Upper lobe of left lung (tissue), 6 donors: ENCODE measurements around the gene PXN. TPM values are rescaled to one million over a fixed set of nuclear protein-coding genes. Genes with fewer than 3 reads are reported as not detected.

ENCODE experiments used
- ATAC-seq, 2 donors: fragments of 200-7000 bp; cut with Tn5 transposase; one replicate each; pipeline ENCODE4 v1.9.1; 2022; ENCODE audit warnings: mild to moderate bottlenecking in 2 of 2, moderate library complexity in 2 of 2; ENCODE audit not compliant: low FRiP score in 2 of 2
- DNase-seq, 2 donors: peaks; one replicate each; pipeline ENCODE4 v3.0.0-alpha.2; 2019 to 2020
- H3K27ac ChIP-seq, 4 donors: fragments of 200-600 bp; sonication (generic); one replicate each; pipeline ENCODE4 v1.5.1; 2016 to 2019
- H3K27me3 ChIP-seq, 4 donors: fragments of 200-600 bp; sonication (generic); one replicate each; pipeline ENCODE4 v1.5.1; 2017 to 2019
- H3K36me3 ChIP-seq, 4 donors: fragments of 200-600 bp; sonication (generic); one replicate each; pipeline ENCODE4 v1.5.1; 2016 to 2019
- H3K4me1 ChIP-seq, 4 donors: fragments of 200-600 bp; sonication (generic); one replicate each; pipeline ENCODE4 v1.5.1; 2018 to 2019
- H3K4me3 ChIP-seq, 4 donors: fragments of 200-600 bp; sonication (generic); one replicate each; pipeline ENCODE4 v1.5.1; 2017 to 2019; ENCODE audit warnings: mild to moderate bottlenecking in 2 of 4, moderate library complexity in 1 of 4
- H3K9me3 ChIP-seq, 4 donors: fragments of 200-600 bp; sonication (generic); one replicate each; pipeline ENCODE4 v1.5.1; 2018 to 2019
- CTCF ChIP-seq, 6 experiments: fragments of 450-650 bp in 4 of 6; fragments of 200-600 bp in 2 of 6; sonication (generic) in 2 of 6; IDR thresholded peaks; one replicate each; pipeline ENCODE4 v1.5.1; 2016 to 2019; ENCODE audit warnings: antibody characterized with exemption in 6 of 6
- EP300 ChIP-seq, 4 donors: sonication (generic); formaldehyde crosslinking; IDR thresholded peaks; one replicate each; pipeline ENCODE4 v1.5.1; 2017; ENCODE audit warnings: antibody characterized with exemption in 4 of 4, control low read depth in 2 of 4
- POLR2A ChIP-seq, 4 donors: fragments of 450-650 bp; IDR thresholded peaks; one replicate each; pipeline ENCODE4 v1.5.1; 2016 to 2017; ENCODE audit warnings: antibody characterized with exemption in 4 of 4, mild to moderate bottlenecking in 2 of 4
- POLR2AphosphoS5 ChIP-seq, 2 donors: sonication (generic); formaldehyde crosslinking; IDR thresholded peaks; one replicate each; pipeline ENCODE4 v1.5.1; 2017; ENCODE audit warnings: antibody characterized with exemption in 2 of 2
- WGBS, 2 donors: methylation state at CpG; one replicate each; pipeline ENCODE4 v1.1.5; 2017 to 2018; 5-methylcytosine and 5-hydroxymethylcytosine counted together
- total RNA-seq, 6 donors: library from RNA; depleted of rRNA in 4 of 6; stranded (reverse); fragments of >200 nt in 4 of 6; gene quantifications; one replicate each; pipeline versions ENCODE4 v1.1.0 to v1.2.1, GENCODE V29; 2016 to 2021
- donor health status: DM: no; HTN: no; CAD: no; lungs with moderate emphysema.
- donor health status: DM: no; HTN: yes; CAD: no; lungs with severe emphysema.

Gene PXN
- total RNA-seq, 6 donors from 2014 or later = 67.8 to 210 (median 116) TPM

- Histone ChIP-seq H3K9me3 (no peaks in the 10 kb centered on the region), H3K27me3 (no peaks in the 10 kb centered on the region), H3K4me3 (peak overlapping the region in 1 of 4 donors; percentile 16), H3K4me1 (peaks cover 95 to 100% (median 97%) of the 10 kb centered on the region in 4 donors), H3K36me3 (peaks cover 0 to 11% (median 0%) of the 10 kb centered on the region in 4 donors), H3K27ac (peak overlapping the region; percentile 91 to 93 (median 92))
- DNase-seq (peak in 1 of 2 donors; percentile 79), ATAC-seq (peak in 1 of 2 donors; percentile 0)
- TF ChIP-seq CTCF (IDR thresholded peaks at IDR 0.05) (no peak), POLR2AphosphoS5 (IDR thresholded peaks at IDR 0.05) (no peak), EP300 (IDR thresholded peaks at IDR 0.05) (no peak), POLR2A (IDR thresholded peaks at IDR 0.05) (no peak)
- 36 to 48% methylated on average over 11 to 12 of the region's 12 CpGs for WGBS, 2 donors
Measured at GRCh38 chr12:120229487-120230325, 35.8 kb downstream of the PXN start.

- H3K9me3 ChIP-seq = no peaks in the 10 kb centered on the region
- H3K4me3 ChIP-seq = peak overlapping the region in 1 of 4 donors; percentile 20
- peaks cover 94 to 99% (median 97%) of the 10 kb centered on the region in 4 donors for H3K4me1 ChIP-seq
- no peak for TF ChIP-seq EP300 (IDR thresholded peaks at IDR 0.05)
- no peak for TF ChIP-seq POLR2AphosphoS5 (IDR thresholded peaks at IDR 0.05)
- TF ChIP-seq CTCF (IDR thresholded peaks at IDR 0.05) = no peak
- TF ChIP-seq POLR2A (IDR thresholded peaks at IDR 0.05) = no peak
- peaks cover 0 to 14% (median 1%) of the 10 kb centered on the region in 4 donors for H3K36me3 ChIP-seq
- WGBS, 2 donors = 51 to 53% methylated on average over 6 to 7 of the region's 7 CpGs
- H3K27me3 ChIP-seq = no peaks in the 10 kb centered on the region
- no peak for DNase-seq
- peak overlapping the region; percentile 91 to 93 (median 92) for H3K27ac ChIP-seq
- ATAC-seq = no peak
Measured at GRCh38 chr12:120229071-120229486, 36.5 kb downstream of the PXN start.

- Histone ChIP-seq H3K9me3 (no peaks in the 10 kb centered on the region), H3K4me1 (peaks cover 93 to 97% (median 95%) of the 10 kb centered on the region in 4 donors), H3K36me3 (peaks cover 0 to 20% (median 7%) of the 10 kb centered on the region in 4 donors), H3K27ac (peak overlapping the region; percentile 91 to 93 (median 92)), H3K27me3 (no peaks in the 10 kb centered on the region), H3K4me3 (peak overlapping the region in 2 of 4 donors; percentile 14 to 20)
- peak; percentile 71 to 89 for DNase-seq
- TF ChIP-seq POLR2A (IDR thresholded peaks at IDR 0.05) (no peak), POLR2AphosphoS5 (IDR thresholded peaks at IDR 0.05) (peak; percentile 29 to 56), CTCF (IDR thresholded peaks at IDR 0.05) (peak; percentile 92 to 97 (median 95)), EP300 (IDR thresholded peaks at IDR 0.05) (no peak)
- 15% methylated on average over 20 of the region's 23 CpGs; no CpG with 5 or more reads in 1 of the 2 donors for WGBS, 2 donors
- peak; percentile 76 to 83 for ATAC-seq
Measured at GRCh38 chr12:120228291-120229070, 37.0 kb downstream of the PXN start.

GRCh38 chr12:120228041-120228290 is 37.6 kb downstream of the PXN start:
- TF ChIP-seq POLR2AphosphoS5 (IDR thresholded peaks at IDR 0.05) = no peak
- no peak for TF ChIP-seq EP300 (IDR thresholded peaks at IDR 0.05)
- no peak for TF ChIP-seq CTCF (IDR thresholded peaks at IDR 0.05)
- no peak for TF ChIP-seq POLR2A (IDR thresholded peaks at IDR 0.05)
- Histone ChIP-seq H3K9me3 (no peaks in the 10 kb centered on the region), H3K27ac (peak overlapping the region; percentile 91 to 93 (median 92)), H3K27me3 (no peaks in the 10 kb centered on the region), H3K4me3 (peak overlapping the region in 1 of 4 donors; percentile 20), H3K4me1 (peaks cover 88 to 96% (median 90%) of the 10 kb centered on the region in 4 donors), H3K36me3 (peaks cover under 1 to 25% (median 12%) of the 10 kb centered on the region in 4 donors)
- no peak for ATAC-seq
- WGBS, 2 donors = 37 to 47% methylated on average over 2 to 3 of the region's 3 CpGs
- no peak for DNase-seq
